GM18951 (cell line): ENCODE data around the gene MLST8.
A peak's percentile ranks its signal among the peaks of the same experiment; 100 is the strongest.

Experiments
- POLR2A ChIP-seq: IDR thresholded peaks from 4 replicates; pipeline ENCODE4 v1.6.1; 2011; ENCODE audit warnings: mild to moderate bottlenecking; ENCODE audit not compliant: insufficient read length, insufficient read depth; ENCODE audit errors: extremely low read depth
- in situ Hi-C: fragments of 300-500 bp; cut with MboI; formaldehyde crosslinking; loops from one replicate; pipeline ENCODE4 v1.12.0; 2022; ENCODE audit warnings: low sequenced_read_pairs, mixed read lengths, inconsistent platforms; ENCODE audit not compliant: unreplicated experiment

The MLST8 gene

DNA sequence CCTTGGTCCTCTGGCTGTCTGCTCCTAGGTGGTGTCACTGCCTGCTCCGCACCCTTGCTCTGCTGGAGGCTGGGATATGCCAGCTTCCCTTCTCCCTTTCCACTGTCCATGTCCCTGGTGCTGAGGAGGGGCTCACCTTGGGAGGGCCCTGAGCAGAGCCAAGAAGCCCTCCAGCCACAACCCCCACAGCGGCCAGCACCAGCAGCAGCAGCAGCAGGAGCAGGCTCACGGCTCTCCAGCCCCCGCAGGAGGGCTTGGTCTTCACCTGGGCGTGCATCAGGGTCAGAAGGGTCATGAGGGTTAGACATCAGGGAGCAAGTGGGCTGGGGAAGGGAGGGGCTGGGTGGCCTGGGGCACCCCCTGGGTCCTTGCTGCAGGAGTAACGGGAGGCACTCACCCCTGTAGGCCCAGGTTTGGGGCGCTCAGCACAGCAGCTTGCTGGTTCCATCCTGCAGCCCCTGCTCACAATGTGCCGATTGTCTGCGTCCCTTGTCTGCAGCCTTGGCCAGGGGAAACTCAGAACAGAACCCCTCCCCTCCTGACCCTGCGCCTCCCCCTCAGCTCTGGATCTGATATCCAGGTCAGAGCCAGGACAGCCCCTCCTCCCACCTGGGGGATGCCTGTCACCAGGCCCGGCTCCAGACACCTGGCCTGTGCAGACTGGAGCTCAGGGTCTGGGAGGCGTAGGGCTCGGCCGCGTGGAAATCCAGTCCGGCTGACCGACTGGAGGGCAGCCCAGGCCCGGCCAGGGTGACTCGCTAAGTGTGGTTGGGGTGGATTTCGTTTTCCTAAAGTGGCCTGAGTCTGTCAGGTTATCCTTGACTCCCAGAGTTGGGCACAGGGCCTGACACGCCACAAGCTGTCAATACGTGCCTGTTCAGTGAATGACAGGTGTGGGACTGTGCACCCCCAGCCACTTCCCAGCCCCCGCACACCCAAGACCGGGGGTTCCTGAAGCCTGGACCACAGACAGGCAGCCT lies 5.4 kb downstream of the MLST8 start, which contains the start of gene BRICD5:
BRICD5 (minus strand) TSS at position 478 of the 980 bp plus-strand sequence; CDS start at position 448, 30 bp downstream.
- no peak for TF ChIP-seq POLR2A

DNA sequence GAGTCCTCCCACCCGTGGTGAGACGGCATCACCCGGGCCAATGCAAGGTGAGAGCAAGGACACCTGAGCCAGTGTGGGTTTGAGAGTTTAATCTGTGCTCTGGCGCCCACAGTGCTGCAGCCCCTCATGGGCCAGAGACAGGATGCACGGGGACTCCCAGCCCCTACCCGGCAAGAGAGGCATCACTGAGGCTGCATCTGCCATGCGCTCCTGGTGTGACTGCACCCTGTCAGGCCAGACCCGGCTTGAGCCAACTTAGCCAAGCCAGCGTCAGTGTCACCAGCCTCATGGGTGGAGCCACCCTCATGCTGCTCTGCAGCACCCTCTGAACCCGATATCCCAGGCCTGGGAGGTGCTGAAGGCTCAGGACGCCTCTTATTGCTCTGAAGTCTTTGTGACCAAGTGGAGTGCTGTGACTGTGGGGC lies 6.7 kb downstream of the MLST8 start:
- no peak for TF ChIP-seq POLR2A
- in situ Hi-C loops: no loop called here

More for the DNA sequence above, 5.4 kb downstream of the MLST8 start, which contains the start of gene BRICD5:
- in situ Hi-C loops: no loop called here

DNA sequence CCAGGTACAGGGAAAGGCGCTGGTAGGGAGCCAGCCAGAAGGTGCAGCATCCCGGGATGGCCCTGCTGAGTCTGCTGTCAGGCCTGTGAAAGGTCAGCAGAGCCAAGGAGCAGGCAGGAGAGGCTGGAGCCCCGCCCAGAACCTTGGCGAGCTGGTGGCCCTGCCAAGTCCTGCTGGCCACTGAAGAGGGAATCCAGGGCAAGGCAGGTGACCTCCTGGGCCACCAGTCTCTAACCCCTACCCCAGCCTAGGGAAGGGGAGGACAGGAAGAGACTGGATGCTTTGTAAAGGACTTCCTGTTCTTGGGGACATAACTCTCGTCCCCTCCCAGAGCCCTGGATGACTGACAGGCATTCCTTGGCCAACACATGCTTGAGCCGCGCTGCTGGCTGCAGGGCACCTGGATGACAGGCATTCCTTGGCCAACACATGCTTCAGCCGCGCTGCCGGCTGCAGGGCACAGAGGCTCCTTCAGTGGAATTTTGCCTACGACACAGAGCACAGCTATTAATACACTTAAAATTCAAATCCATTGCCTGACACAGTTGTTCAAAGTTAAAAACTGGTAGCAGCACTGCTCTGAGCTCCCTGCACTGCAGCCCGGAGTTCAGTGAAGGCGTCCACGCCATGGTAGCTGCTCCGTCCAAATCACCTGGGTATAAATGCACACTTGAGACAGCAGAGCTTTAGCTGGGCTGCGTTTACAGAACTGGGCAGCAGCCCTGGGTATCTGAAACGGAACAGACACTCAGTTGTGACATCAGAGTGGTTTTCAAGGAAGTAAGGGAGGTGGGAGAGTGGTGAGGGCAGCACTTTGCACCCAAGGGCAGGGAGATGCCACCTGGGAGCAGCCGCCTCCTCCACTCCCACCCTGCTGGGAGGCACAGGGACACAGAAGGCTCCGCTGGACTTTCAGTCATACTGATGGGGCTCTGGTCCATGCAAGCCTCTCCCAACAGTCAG lies 7.4 kb downstream of the MLST8 start:
- in situ Hi-C loops: no loop called here
- no peak for TF ChIP-seq POLR2A

DNA sequence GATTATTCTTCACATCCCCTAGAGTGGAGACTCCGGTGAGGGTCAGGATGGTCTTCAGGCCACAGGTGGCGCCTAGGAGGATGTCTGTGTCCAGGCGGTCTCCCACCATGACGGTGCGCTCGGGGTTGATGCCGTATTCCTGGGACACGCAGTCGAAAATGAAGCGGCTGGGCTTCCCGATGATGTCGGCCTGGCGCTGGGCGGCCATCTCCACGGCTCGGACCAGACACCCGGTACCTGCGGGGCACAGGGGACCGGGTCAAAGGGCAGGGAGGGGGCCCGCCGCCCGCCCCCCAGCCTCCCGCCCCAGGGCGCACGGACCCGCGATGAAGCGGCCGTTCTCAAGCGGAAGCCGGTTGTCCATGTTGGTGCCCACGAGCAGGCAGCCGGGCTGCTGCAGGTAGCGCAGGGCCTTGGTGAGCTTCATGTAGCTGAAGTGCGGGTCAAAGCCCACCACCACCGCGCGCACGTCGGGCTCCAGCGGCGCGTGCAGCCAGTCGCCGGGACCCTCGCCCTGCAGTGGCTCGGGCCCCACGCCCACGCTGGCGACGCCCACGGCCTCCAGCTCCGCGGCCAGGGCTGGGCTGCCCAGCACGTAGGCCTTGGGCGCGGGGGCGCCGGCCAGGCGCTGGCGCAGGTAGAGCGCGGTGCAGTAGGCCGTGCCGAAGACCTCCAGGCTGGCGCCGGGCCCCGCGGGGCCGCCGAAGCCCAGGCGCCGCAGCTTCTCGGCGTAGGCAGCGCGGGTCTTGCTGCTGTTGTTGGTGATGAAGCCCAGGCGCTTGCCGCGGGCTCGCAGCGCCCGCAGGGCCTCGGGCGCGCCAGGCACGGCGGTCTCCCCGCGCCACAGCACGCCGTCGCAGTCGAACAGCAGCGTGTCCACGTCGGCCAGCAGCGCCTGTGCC lies 8.8 kb downstream of the MLST8 start:
- TF ChIP-seq POLR2A: no peak
- in situ Hi-C loops: no loop called here

DNA sequence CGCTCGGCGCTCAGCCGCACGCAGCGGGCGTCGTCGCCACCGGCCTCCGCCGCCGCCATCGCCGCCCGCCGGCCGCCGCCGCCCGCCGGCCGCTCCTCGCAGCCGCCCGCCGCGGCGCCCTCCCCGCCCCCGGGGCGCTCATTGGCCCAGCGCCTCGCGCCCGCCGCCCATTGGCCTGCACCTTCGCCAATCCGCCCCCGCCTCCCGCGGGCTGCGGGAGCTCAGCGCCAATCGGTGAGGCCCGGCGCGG lies 9.4 kb downstream of the MLST8 start, which contains the start of gene PGP:
PGP (minus strand) TSS at position 122 of the 250 bp plus-strand sequence; CDS start at position 59, 63 bp downstream.
- in situ Hi-C loops: no loop called here
- TF ChIP-seq POLR2A: no peak

DNA sequence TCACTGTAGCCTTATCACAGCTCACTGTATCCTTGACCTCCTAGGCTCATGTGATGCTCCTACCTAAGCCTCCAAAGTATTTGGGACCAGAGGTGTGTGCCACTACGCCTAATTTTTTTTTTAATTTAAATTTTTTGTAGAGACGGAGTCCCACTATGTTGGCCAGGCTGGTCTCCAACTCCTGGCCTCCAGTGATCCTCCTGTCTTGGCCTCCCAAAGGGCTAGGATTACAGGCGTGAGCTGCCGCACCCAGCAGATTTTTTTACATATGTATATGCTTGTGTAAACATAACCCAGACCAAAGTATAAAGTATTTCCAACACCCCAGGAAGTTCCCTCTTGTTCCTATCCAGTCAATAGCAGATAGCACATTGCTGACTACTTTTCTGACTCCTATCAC lies 11.1 kb downstream of the MLST8 start:
- in situ Hi-C loops: no loop called here
- no peak for TF ChIP-seq POLR2A

DNA sequence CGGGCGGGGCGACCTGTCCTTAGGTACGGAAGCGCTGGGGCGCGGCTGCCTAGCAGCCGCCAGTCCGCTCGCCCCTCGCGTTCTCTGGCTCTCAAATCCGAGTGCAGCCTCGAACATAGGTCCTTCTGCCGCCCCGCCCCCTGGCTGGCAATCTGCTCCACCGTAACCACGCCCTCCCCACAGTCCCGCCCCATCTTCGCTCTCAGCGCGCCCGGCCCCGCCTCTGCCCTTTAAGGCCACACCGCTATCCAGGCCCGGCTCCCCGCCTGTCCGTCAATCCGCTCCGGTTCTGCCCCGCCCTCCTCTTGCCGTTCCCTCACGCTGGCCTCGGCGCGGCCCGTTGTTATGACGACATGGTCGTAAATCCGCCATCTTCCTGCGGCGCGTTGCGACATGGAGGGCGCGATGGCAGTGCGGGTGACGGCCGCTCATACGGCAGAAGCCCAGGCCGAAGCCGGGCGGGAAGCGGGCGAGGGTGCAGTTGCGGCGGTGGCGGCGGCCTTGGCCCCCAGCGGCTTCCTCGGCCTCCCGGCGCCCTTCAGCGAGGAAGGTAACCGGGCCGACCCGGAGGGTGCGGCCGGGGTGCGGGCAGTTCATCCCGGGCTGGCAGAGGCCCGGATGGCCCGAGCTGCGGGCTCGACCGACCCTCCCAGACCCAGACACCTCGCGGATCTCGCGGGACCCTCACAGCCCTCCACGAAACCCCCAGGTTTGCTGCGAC lies 18.1 kb downstream of the MLST8 start, which contains the start of gene E4F1:
E4F1 (plus strand) TSS at position 371 of the 721 bp plus-strand sequence; CDS start at position 394, 23 bp downstream.
- in situ Hi-C loops: no loop called here
- peak; percentile 98 for TF ChIP-seq POLR2A

DNA sequence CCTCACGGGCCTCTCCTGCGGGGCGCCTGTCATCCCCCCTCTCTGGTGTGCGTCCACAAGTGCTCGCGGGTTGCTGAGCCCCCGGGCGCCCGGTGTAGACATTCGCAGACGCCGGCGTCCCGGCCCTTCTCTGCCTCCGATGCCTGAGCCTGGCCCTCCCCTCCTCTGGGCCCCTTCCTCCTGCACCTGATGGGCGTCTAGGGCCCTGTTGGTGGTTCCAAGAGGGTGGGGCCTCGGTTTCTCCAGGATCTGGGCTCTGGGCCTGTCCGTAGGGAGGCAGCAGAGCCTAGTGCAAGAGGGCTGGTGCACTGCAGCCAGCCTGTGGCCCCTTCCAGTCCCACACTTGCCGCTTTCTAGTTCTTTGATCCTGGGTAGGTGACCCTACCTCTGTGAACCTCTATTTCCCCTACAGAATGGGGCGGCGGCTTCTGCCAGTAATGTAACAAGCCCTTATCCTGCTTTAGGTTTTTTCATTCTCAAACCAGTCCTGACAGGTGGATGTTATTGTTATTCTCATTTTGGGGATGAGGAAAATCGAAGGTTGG lies 18.8 kb downstream of the MLST8 start:
- no peak for TF ChIP-seq POLR2A
- in situ Hi-C loops: no loop called here

DNA sequence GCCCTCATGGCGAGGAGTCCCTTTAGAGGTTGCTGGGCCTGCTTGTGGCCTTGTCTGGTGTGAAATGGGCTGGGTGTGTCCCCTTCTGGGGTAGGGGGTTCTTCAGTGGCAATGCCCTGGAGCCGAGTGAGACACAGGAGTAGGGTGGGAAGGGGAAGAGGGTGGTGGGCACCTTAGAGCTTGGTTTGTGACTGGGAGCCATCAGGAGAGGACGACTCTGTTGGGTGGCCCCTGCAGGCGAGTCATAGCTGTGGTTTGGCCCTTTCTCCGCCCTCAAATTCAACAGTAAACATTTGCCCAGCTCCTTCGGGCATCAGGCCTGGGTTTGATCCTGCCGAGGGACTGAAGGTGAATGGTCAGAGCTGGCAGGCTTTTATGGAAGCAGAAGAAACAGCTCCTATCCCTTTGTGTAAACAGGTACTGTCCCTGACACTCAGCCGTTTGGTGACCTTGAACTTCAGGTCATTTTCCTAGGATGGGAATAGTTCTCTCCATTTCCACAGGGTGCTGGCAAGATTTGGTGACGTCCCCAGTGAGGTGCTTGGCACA lies 21.1 kb downstream of the MLST8 start:
- in situ Hi-C loops: no loop called here

DNA sequence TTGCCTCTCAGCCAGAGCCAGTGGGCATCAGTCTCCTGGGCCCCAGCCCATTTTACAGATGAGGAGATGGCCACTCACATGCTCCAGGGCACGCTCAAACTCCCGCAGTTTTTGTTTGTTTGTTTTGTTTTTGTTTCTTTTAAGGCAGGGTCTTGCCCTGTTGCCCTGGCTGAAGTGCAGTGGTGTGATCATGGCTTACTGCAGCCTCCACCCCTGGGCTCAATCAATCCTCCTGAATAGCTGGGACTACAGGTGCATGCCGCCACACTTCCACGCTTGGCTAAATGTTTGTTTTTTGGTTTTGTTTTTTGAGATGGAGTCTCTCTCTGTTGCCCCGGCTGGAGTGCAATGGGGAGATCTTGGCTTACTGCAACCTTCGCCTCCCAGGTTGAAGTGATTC lies 21.7 kb downstream of the MLST8 start:
- in situ Hi-C loops: no loop called here

More for the DNA sequence above, 21.1 kb downstream of the MLST8 start:
- TF ChIP-seq POLR2A: no peak

More for the DNA sequence above, 21.7 kb downstream of the MLST8 start:
- no peak for TF ChIP-seq POLR2A
